Measurements from ENCODE around the gene LOC101059915.

- TF ChIP-seq, protein P1, sequence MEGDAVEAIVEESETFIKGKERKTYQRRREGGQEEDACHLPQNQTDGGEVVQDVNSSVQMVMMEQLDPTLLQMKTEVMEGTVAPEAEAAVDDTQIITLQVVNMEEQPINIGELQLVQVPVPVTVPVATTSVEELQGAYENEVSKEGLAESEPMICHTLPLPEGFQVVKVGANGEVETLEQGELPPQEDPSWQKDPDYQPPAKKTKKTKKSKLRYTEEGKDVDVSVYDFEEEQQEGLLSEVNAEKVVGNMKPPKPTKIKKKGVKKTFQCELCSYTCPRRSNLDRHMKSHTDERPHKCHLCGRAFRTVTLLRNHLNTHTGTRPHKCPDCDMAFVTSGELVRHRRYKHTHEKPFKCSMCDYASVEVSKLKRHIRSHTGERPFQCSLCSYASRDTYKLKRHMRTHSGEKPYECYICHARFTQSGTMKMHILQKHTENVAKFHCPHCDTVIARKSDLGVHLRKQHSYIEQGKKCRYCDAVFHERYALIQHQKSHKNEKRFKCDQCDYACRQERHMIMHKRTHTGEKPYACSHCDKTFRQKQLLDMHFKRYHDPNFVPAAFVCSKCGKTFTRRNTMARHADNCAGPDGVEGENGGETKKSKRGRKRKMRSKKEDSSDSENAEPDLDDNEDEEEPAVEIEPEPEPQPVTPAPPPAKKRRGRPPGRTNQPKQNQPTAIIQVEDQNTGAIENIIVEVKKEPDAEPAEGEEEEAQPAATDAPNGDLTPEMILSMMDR (conservative IDR thresholded peaks at IDR 0.05; ENCODE audit: low read length): no peak
- no peak for TF ChIP-seq EZH2phosphoT487 (IDR thresholded peaks at IDR 0.05; ENCODE audit: borderline replicate concordance, low read depth, low read length)
These were observed 8.0 kb upstream of the LOC101059915 start for GRCh38 chrX:71659342-71659741.

Data from OCI-LY7 (cell line).